ENCODE results near the gene PLA2G7. TPM values are rescaled to one million over a fixed set of nuclear protein-coding genes. Genes with fewer than 3 reads are reported as not detected.

PLA2G7 gene
- total and polyA plus RNA-seq, 2 of the 8 experiments (the other 6 are each of a cell fraction or from before 2014, with no cell fraction given), result 1.5 to 2.2 TPM

- no peak for TF ChIP-seq POU5F1 (IDR thresholded peaks at IDR 0.05; ENCODE audit: low read depth, low read length)
Observed at GRCh38 chr6:46756469-46757213, 21.5 kb upstream of the PLA2G7 start (continued).

Measured in H1 (cell line).